HL-60 (cell line): Measurements from ENCODE around the gene AIG1.

Experiments
- GABPA ChIP-seq: IDR thresholded peaks from 2 replicates; pipeline ENCODE4 v1.6.1; 2012; ENCODE audit warnings: low read depth
- POLR2AphosphoS5 ChIP-seq: IDR thresholded peaks from 2 replicates; pipeline ENCODE4 v1.6.1; 2012; ENCODE audit warnings: low read depth
- TF ChIP-seq, protein P1 (sequence below): IDR thresholded peaks from one replicate; pipeline ENCODE4 v1.5.1; 2011; ENCODE audit warnings: low read length, control low read depth, inconsistent platforms; ENCODE audit not compliant: insufficient read depth

DNA sequence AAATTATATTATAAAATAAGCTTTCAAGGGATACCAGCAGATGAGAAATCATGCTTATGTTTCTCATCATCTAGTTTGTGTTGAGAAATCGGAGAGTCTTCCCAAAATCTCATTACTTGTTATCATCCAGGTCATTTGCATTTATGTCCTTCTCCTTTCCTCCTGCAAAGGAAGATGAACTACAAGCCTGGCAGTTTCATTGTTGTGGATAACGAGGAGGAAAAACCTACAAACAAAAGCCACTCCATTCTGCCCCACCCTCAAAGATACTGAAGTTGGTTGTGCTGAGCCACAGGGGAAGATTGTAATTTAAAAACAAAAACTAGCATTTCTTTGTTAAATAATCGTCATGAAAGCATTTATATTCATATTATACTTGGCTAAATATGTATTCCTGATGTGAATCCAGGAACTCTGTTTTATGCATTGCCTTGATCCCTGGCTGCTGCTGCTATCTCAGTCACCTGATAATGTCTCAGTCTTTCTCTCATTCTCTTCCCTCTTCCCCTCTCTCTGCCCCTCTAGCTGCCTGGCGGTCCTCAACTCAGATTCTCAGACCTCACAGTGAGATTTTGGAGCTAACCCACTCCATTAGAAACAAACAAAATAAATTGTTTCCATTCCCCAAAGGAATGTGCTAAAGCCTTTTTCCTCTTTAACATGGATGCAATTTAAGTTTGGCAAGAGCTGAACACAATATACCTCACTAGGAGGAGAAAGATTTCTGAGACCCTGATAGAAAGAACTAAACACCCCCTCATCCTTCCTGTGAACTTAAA, 204.5 kb downstream of the AIG1 start:
- TF ChIP-seq POLR2AphosphoS5 (no peak), GABPA (no peak)
- TF ChIP-seq, protein P1, sequence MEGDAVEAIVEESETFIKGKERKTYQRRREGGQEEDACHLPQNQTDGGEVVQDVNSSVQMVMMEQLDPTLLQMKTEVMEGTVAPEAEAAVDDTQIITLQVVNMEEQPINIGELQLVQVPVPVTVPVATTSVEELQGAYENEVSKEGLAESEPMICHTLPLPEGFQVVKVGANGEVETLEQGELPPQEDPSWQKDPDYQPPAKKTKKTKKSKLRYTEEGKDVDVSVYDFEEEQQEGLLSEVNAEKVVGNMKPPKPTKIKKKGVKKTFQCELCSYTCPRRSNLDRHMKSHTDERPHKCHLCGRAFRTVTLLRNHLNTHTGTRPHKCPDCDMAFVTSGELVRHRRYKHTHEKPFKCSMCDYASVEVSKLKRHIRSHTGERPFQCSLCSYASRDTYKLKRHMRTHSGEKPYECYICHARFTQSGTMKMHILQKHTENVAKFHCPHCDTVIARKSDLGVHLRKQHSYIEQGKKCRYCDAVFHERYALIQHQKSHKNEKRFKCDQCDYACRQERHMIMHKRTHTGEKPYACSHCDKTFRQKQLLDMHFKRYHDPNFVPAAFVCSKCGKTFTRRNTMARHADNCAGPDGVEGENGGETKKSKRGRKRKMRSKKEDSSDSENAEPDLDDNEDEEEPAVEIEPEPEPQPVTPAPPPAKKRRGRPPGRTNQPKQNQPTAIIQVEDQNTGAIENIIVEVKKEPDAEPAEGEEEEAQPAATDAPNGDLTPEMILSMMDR: no peak
